Measurements from ENCODE around the gene PDE3A. TPM values are rescaled to one million over a fixed set of nuclear protein-coding genes. Genes with fewer than 3 reads are reported as not detected.

The PDE3A gene
- total RNA-seq, 1 experiment from 2014 or later, result 0.80 TPM

GRCh38 chr12:20426191-20426590 lies 57.9 kb downstream of the PDE3A start:
- ChIA-PET POLR2A (ENCODE audit: low non-redundant PET) (no interaction called here), CTCF (no interaction called here)
- DNase-seq (ENCODE audit: low spot score), result no peak
- Histone ChIP-seq H3K4me1 (ENCODE audit: insufficient read depth, low read length, poor library complexity, severe bottlenecking) (no peaks in the 10 kb centered on the region), H3K36me3 (ENCODE audit: insufficient read depth, low read length, poor library complexity, severe bottlenecking) (no peaks in the 10 kb centered on the region), H3K9me3 (ENCODE audit: low read depth, low read length, poor library complexity, severe bottlenecking) (no peaks in the 10 kb centered on the region), H3K4me3 (ENCODE audit: low read depth, low read length, poor library complexity, severe bottlenecking) (no peak overlapping the region), H3K27ac (ENCODE audit: low read depth, low read length, poor library complexity, severe bottlenecking) (no peak overlapping the region), H3K27me3 (replicated peaks; ENCODE audit: insufficient read depth, low read depth, low read length, poor library complexity) (peaks cover 13% of the 10 kb centered on the region)
- no peak for TF ChIP-seq CTCF (conservative IDR thresholded peaks at IDR 0.05; ENCODE audit: low read depth, low read length)
- no peak for TF ChIP-seq EZH2 (IDR thresholded peaks at IDR 0.05; ENCODE audit: borderline replicate concordance, low read depth, low read length, poor library complexity, severe bottlenecking)
- intact Hi-C loops (cut with micrococcal nuclease; ENCODE audit: unreplicated experiment), result no loop called here
- BruUV-seq (replicated peaks), result no TSS peak

GRCh38 chr12:20426957-20427356 lies 58.6 kb downstream of the PDE3A start:
- peaks cover 19% of the 10 kb centered on the region for H3K27me3 ChIP-seq (replicated peaks; ENCODE audit: insufficient read depth, low read depth, low read length, poor library complexity)
- CTCF ChIA-PET, result no interaction called here
- no TSS peak for BruUV-seq (replicated peaks)
- intact Hi-C loops (cut with micrococcal nuclease; ENCODE audit: unreplicated experiment), result no loop called here
- no peak overlapping the region for H3K27ac ChIP-seq (ENCODE audit: low read depth, low read length, poor library complexity, severe bottlenecking)
- POLR2A ChIA-PET (ENCODE audit: low non-redundant PET), result no interaction called here
- no peaks in the 10 kb centered on the region for H3K9me3 ChIP-seq (ENCODE audit: low read depth, low read length, poor library complexity, severe bottlenecking)
- DNase-seq (ENCODE audit: low spot score), result no peak
- no peaks in the 10 kb centered on the region for H3K4me1 ChIP-seq (ENCODE audit: insufficient read depth, low read length, poor library complexity, severe bottlenecking)
- H3K4me3 ChIP-seq (ENCODE audit: low read depth, low read length, poor library complexity, severe bottlenecking), result no peak overlapping the region
- TF ChIP-seq CTCF (conservative IDR thresholded peaks at IDR 0.05; ENCODE audit: low read depth, low read length), result no peak
- no peak for TF ChIP-seq EZH2 (IDR thresholded peaks at IDR 0.05; ENCODE audit: borderline replicate concordance, low read depth, low read length, poor library complexity, severe bottlenecking)
- H3K36me3 ChIP-seq (ENCODE audit: insufficient read depth, low read length, poor library complexity, severe bottlenecking), result no peaks in the 10 kb centered on the region

- TF ChIP-seq CTCF (conservative IDR thresholded peaks at IDR 0.05; ENCODE audit: low read depth, low read length), result no peak
- no peak for TF ChIP-seq EZH2 (IDR thresholded peaks at IDR 0.05; ENCODE audit: borderline replicate concordance, low read depth, low read length, poor library complexity, severe bottlenecking)
- BruUV-seq (replicated peaks), result no TSS peak
Measured at GRCh38 chr12:20429852-20430251, 61.5 kb downstream of the PDE3A start.

More at GRCh38 chr12:20429852-20430251, 61.5 kb downstream of the PDE3A start:
- no peak overlapping the region for H3K4me3 ChIP-seq (ENCODE audit: low read depth, low read length, poor library complexity, severe bottlenecking)
- H3K27ac ChIP-seq (ENCODE audit: low read depth, low read length, poor library complexity, severe bottlenecking), result no peak overlapping the region
- no peaks in the 10 kb centered on the region for H3K36me3 ChIP-seq (ENCODE audit: insufficient read depth, low read length, poor library complexity, severe bottlenecking)
- POLR2A ChIA-PET (ENCODE audit: low non-redundant PET), result no interaction called here
- intact Hi-C loops (cut with micrococcal nuclease; ENCODE audit: unreplicated experiment), result no loop called here
- H3K4me1 ChIP-seq (ENCODE audit: insufficient read depth, low read length, poor library complexity, severe bottlenecking), result no peaks in the 10 kb centered on the region
- CTCF ChIA-PET, result no interaction called here
- DNase-seq (ENCODE audit: low spot score), result no peak
- peaks cover 33% of the 10 kb centered on the region for H3K27me3 ChIP-seq (replicated peaks; ENCODE audit: insufficient read depth, low read depth, low read length, poor library complexity)
- no peaks in the 10 kb centered on the region for H3K9me3 ChIP-seq (ENCODE audit: low read depth, low read length, poor library complexity, severe bottlenecking)
